HepG2 (cell line): ENCODE data around the gene DNAJC5. TPM values are rescaled to one million over a fixed set of nuclear protein-coding genes. Genes with fewer than 3 reads are reported as not detected.

ENCODE experiments used
- BHLHE40 ChIP-seq: IDR thresholded peaks from 2 replicates; pipeline ENCODE4 v1.6.1; 2011; ENCODE audit warnings: low read length, improper control_type of control experiment
- DR1 ChIP-seq: sonication (generic); formaldehyde crosslinking; IDR thresholded peaks from 2 replicates; pipeline ENCODE4 v1.8.0; 2021; ENCODE audit warnings: mild to moderate bottlenecking, missing genetic modification reagents, inconsistent platforms
- EEA1 ChIP-seq: sonication (generic); formaldehyde crosslinking; IDR thresholded peaks from 2 replicates; pipeline ENCODE4 v1.5.1; 2020; ENCODE audit warnings: mild to moderate bottlenecking, missing genetic modification reagents, borderline replicate concordance
- HDAC6 ChIP-seq: fragments of 200-600 bp; sonication (generic); IDR thresholded peaks from 2 replicates; pipeline ENCODE4 v1.7.0; 2017; ENCODE audit warnings: mild to moderate bottlenecking, antibody characterized with exemption, low read length, low read depth
- MTF2 ChIP-seq: sonication (generic); formaldehyde crosslinking; IDR thresholded peaks from 2 replicates; pipeline ENCODE4 v1.5.0; 2020; ENCODE audit warnings: missing genetic modification reagents, borderline replicate concordance
- NFE2 ChIP-seq: sonication (generic); formaldehyde crosslinking; IDR thresholded peaks from 2 replicates; pipeline ENCODE4 v1.4.0; 2020; ENCODE audit warnings: missing genetic modification reagents
- NKX3-1 ChIP-seq: sonication (generic); formaldehyde crosslinking; IDR thresholded peaks from 2 replicates; pipeline ENCODE4 v1.5.0; 2020; ENCODE audit warnings: missing genetic modification reagents
- SAP130 ChIP-seq: IDR thresholded peaks from 2 replicates; pipeline ENCODE4 v1.6.1; 2016; ENCODE audit warnings: low read depth
- SRF ChIP-seq: IDR thresholded peaks from 2 replicates; pipeline ENCODE4 v1.6.1; 2011; ENCODE audit warnings: mild to moderate bottlenecking, low read depth, low read length, moderate library complexity
- TARDBP ChIP-seq: sonication (generic); formaldehyde crosslinking; IDR thresholded peaks from 2 replicates; pipeline ENCODE4 v1.8.0; 2022; ENCODE audit warnings: mild to moderate bottlenecking, missing genetic modification reagents
- XBP1 ChIP-seq: sonication (generic); formaldehyde crosslinking; IDR thresholded peaks from 2 replicates; pipeline ENCODE4 v1.5.0; 2020; ENCODE audit warnings: missing genetic modification reagents
- ZNF264 ChIP-seq: sonication (generic); formaldehyde crosslinking; IDR thresholded peaks from 2 replicates; pipeline ENCODE4 v1.4.0; 2020; ENCODE audit warnings: missing genetic modification reagents
- ZNF281 ChIP-seq: sonication (generic); formaldehyde crosslinking; IDR thresholded peaks from 2 replicates; pipeline ENCODE4 v1.4.0; 2020; ENCODE audit warnings: missing genetic modification reagents, borderline replicate concordance
- ZNF407 ChIP-seq: sonication (generic); formaldehyde crosslinking; IDR thresholded peaks from one replicate; pipeline ENCODE4 v1.5.1; 2020; ENCODE audit warnings: mild to moderate bottlenecking, missing genetic modification reagents; ENCODE audit errors: not compliant biosample characterization
- ZNF558 ChIP-seq: sonication (generic); formaldehyde crosslinking; IDR thresholded peaks from 2 replicates; pipeline ENCODE4 v1.9.0; 2022; ENCODE audit warnings: mild to moderate bottlenecking, missing genetic modification reagents, borderline replicate concordance
- ZSCAN25 ChIP-seq: sonication (generic); formaldehyde crosslinking; IDR thresholded peaks from 2 replicates; pipeline ENCODE4 v1.8.0; 2022; ENCODE audit warnings: mild to moderate bottlenecking, missing genetic modification reagents
- polyA plus RNA-seq, 8 experiments: library from polyadenylated mRNA; depleted of rRNA in 3 of 8; stranded (reverse) in 7 of 8; unstranded in 1 of 8; fragments of >200 nt; fragmentation: Illumina TruSeq in 4 of 8; extraction: Trizol in 4 of 8; gene quantifications; 2 replicates each; pipeline versions ENCODE4 v1.2.1 to v1.2.3, GENCODE V29; 2011 to 2016; ENCODE audit warnings: low read depth in 4 of 8, missing spikeins in 1 of 8, mixed read lengths in 1 of 8; ENCODE audit not compliant: insufficient read depth in 1 of 8
- total RNA-seq, 5 experiments: library from RNA; depleted of rRNA; stranded (reverse); fragments of >200 nt; fragmentation: Illumina TruSeq; extraction: Trizol; gene quantifications; 2 replicates each; pipeline ENCODE4 v1.2.3, GENCODE V29; 2016; ENCODE audit warnings: low read depth in 1 of 5
- TF ChIP-seq, protein P1 (sequence below): sonication (generic); formaldehyde crosslinking; IDR thresholded peaks from 2 replicates; pipeline ENCODE4 v1.5.0; 2020; ENCODE audit warnings: mild to moderate bottlenecking, missing genetic modification reagents

DNAJC5 gene
- total and polyA plus RNA-seq, 2 of the 13 experiments (the other 11 are each of a cell fraction or from before 2014, with no cell fraction given), result 42.8 to 64.5 TPM

- TF ChIP-seq, protein P1, sequence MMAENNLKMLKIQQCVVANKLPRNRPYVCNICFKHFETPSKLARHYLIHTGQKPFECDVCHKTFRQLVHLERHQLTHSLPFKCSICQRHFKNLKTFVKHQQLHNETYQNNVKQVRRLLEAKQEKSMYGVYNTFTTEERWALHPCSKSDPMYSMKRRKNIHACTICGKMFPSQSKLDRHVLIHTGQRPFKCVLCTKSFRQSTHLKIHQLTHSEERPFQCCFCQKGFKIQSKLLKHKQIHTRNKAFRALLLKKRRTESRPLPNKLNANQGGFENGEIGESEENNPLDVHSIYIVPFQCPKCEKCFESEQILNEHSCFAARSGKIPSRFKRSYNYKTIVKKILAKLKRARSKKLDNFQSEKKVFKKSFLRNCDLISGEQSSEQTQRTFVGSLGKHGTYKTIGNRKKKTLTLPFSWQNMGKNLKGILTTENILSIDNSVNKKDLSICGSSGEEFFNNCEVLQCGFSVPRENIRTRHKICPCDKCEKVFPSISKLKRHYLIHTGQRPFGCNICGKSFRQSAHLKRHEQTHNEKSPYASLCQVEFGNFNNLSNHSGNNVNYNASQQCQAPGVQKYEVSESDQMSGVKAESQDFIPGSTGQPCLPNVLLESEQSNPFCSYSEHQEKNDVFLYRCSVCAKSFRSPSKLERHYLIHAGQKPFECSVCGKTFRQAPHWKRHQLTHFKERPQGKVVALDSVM, result no peak
- TF ChIP-seq NKX3-1 (CRISPR knock-in tag), result no peak
- no peak for TF ChIP-seq XBP1 (CRISPR knock-in tag)
- no peak for TF ChIP-seq SRF
- TF ChIP-seq NFE2 (CRISPR knock-in tag), result no peak
- TF ChIP-seq TARDBP, result peak; percentile 74
- TF ChIP-seq ZNF264 (CRISPR knock-in tag), result peak; percentile 22; the same call in 1 of the 2 replicates
- peak; percentile 20 for TF ChIP-seq ZNF407 (CRISPR knock-in tag)
- peak; percentile 77 for TF ChIP-seq ZNF281 (CRISPR knock-in tag)
- no peak; the same call in 1 of the 2 replicates for TF ChIP-seq ZNF558
- TF ChIP-seq DR1 (CRISPR knock-in tag), result no peak; the same call in 1 of the 2 replicates
- TF ChIP-seq EEA1 (CRISPR knock-in tag), result no peak; the same call in 1 of the 2 replicates
- TF ChIP-seq ZSCAN25 (CRISPR knock-in tag), result peak; percentile 75
- TF ChIP-seq HDAC6, result no peak
- no peak for TF ChIP-seq MTF2
- TF ChIP-seq BHLHE40, result no peak
- peak; percentile 75 for TF ChIP-seq SAP130 (CRISPR knock-in tag)
Observed at GRCh38 chr20:63858393-63859165, 36.3 kb upstream of the DNAJC5 start (continued).
